Mesendoderm (in vitro differentiated cells): Measurements from ENCODE around the gene TUBA4A.

Experiments used
- DNase-seq: peaks from one replicate; pipeline ENCODE4 v3.0.0; 2013
- H2AK5ac ChIP-seq: 2 replicates; pipeline ENCODE4 v1.6.1; 2013; ENCODE audit warnings: low read length, inconsistent platforms
- H2BK120ac ChIP-seq: 2 replicates; pipeline ENCODE4 v1.6.1; 2013; ENCODE audit warnings: low read depth, mild to moderate bottlenecking, low read length, moderate library complexity, mixed read lengths
- H2BK15ac ChIP-seq: replicated peaks from 2 replicates; pipeline ENCODE4 v1.6.1; 2013; ENCODE audit warnings: low read depth, mild to moderate bottlenecking, moderate library complexity
- H2BK5ac ChIP-seq: 2 replicates; pipeline ENCODE4 v1.6.1; 2013; ENCODE audit warnings: low read length, inconsistent platforms
- H3K18ac ChIP-seq: 2 replicates; pipeline ENCODE4 v1.6.1; 2013; ENCODE audit warnings: mild to moderate bottlenecking, low read length, mixed read lengths
- H3K23ac ChIP-seq: one replicate; pipeline ENCODE4 v1.6.1; 2013; ENCODE audit warnings: low read length
- H3K27ac ChIP-seq: 2 replicates; pipeline ENCODE4 v1.5.1; 2013; ENCODE audit warnings: low read depth, mild to moderate bottlenecking, inconsistent platforms, low read length, moderate library complexity
- H3K27me3 ChIP-seq: 2 replicates; pipeline ENCODE4 v1.6.1; 2013; ENCODE audit warnings: low read length, control low read depth, mild to moderate bottlenecking, inconsistent platforms; ENCODE audit not compliant: insufficient read depth, poor library complexity
- H3K36me3 ChIP-seq: 2 replicates; pipeline ENCODE4 v1.6.1; 2013; ENCODE audit warnings: low read length, inconsistent platforms; ENCODE audit not compliant: control insufficient read depth, insufficient read depth
- H3K4ac ChIP-seq: one replicate; pipeline ENCODE4 v1.6.1; 2013; ENCODE audit warnings: low read depth, mild to moderate bottlenecking, low read length, moderate library complexity
- H3K4me1 ChIP-seq: 2 replicates; pipeline ENCODE4 v1.6.1; 2013; ENCODE audit warnings: low read depth, low read length, inconsistent platforms; ENCODE audit not compliant: control insufficient read depth
- H3K4me2 ChIP-seq: 2 replicates; pipeline ENCODE4 v1.6.1; 2013; ENCODE audit warnings: low read length
- H3K4me3 ChIP-seq: 2 replicates; pipeline ENCODE4 v1.5.1; 2013; ENCODE audit warnings: mild to moderate bottlenecking, low read length
- H3K56ac ChIP-seq: one replicate; pipeline ENCODE4 v1.6.1; 2013; ENCODE audit warnings: low read length
- H3K79me1 ChIP-seq: 2 replicates; pipeline ENCODE4 v1.6.1; 2013; ENCODE audit warnings: low read length, inconsistent platforms
- H3K79me2 ChIP-seq: 2 replicates; pipeline ENCODE4 v1.6.1; 2013; ENCODE audit warnings: mild to moderate bottlenecking, low read length; ENCODE audit not compliant: control insufficient read depth, insufficient read depth
- H3K9ac ChIP-seq: 2 replicates; pipeline ENCODE4 v1.6.1; 2013; ENCODE audit warnings: low read length, inconsistent platforms
- H4K5ac ChIP-seq: one replicate; pipeline ENCODE4 v1.6.1; 2013; ENCODE audit warnings: low read length
- H4K8ac ChIP-seq: one replicate; pipeline ENCODE4 v1.6.1; 2013; ENCODE audit warnings: low read depth, mild to moderate bottlenecking, control low read depth, low read length, moderate library complexity
- WGBS: extraction: QIAGEN DNeasy Blood & Tissue Kit; methylation state at CpG from one replicate; pipeline ENCODE4 v1.1.7; 2013; ENCODE audit warnings: low lambda C conversion rate, missing lambda C conversion rate; ENCODE audit not compliant: insufficient coverage; ENCODE audit errors: extremely low coverage; 5-methylcytosine and 5-hydroxymethylcytosine counted together

The TUBA4A gene

DNA sequence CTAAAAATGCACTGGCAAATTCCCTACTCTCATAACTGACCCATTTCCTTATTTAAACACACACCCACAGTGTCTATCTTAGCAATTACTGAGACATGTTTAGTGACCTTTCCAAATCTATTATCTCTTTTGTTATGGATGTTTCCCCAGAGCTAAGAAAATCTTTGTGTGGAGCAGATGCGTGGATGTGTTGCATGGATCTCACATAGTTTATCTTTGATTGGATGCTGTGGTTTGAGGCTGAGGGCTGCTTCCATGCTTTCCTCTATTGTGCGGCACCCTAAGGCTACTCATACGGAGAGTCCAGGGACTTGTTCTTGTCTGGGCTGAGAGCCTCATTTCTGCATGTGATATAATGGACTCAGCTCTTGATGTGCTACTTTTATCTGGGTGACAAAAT, 19.4 kb downstream of the TUBA4A start:
- Histone ChIP-seq H3K36me3 (peaks cover 14% of the 10 kb centered on the region), H3K56ac (no peak overlapping the region), H2BK120ac (no peak overlapping the region), H3K27me3 (no peaks in the 10 kb centered on the region), H2BK15ac (no peak overlapping the region), H3K23ac (no peak overlapping the region), H3K4ac (no peak overlapping the region), H4K8ac (no peak overlapping the region), H3K4me3 (no peak overlapping the region), H3K4me1 (no peaks in the 10 kb centered on the region), H3K27ac (no peak overlapping the region), H4K5ac (no peak overlapping the region), H3K9ac (no peak overlapping the region), H3K18ac (no peak overlapping the region), H3K4me2 (no peak overlapping the region), H3K79me1 (peaks cover 2% of the 10 kb centered on the region), H3K79me2 (no peaks in the 10 kb centered on the region), H2BK5ac (no peak overlapping the region), H2AK5ac (no peak overlapping the region)
- no peak for DNase-seq
- WGBS, result no CpG with 5 or more reads among the region's 3 CpGs

DNA sequence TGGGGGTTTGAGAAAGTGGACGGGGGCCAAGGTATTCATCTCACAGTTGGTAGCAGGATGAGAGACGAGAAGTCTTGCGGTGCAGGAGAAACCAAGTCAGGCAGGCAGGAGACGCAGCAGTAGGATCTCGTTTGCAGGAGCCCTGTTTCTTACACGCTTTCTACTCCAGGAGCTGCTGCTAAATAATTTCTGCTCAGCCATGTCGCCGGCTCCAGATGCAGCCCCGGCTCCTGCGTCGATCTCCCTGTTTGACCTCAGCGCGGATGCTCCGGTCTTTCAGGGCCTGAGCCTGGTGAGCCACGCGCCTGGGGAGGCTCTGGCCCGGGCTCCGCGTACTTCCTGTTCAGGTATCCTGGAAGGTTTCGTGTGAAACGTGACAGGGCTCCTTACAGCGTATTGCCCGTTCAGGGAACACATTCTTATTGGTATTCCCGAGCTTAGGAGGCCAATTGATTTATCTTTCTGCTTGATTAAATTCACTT, 23.6 kb downstream of the TUBA4A start:
- Histone ChIP-seq H2BK15ac (no peak overlapping the region), H3K27me3 (no peaks in the 10 kb centered on the region)
- DNase-seq, result peak; percentile 79

DNA sequence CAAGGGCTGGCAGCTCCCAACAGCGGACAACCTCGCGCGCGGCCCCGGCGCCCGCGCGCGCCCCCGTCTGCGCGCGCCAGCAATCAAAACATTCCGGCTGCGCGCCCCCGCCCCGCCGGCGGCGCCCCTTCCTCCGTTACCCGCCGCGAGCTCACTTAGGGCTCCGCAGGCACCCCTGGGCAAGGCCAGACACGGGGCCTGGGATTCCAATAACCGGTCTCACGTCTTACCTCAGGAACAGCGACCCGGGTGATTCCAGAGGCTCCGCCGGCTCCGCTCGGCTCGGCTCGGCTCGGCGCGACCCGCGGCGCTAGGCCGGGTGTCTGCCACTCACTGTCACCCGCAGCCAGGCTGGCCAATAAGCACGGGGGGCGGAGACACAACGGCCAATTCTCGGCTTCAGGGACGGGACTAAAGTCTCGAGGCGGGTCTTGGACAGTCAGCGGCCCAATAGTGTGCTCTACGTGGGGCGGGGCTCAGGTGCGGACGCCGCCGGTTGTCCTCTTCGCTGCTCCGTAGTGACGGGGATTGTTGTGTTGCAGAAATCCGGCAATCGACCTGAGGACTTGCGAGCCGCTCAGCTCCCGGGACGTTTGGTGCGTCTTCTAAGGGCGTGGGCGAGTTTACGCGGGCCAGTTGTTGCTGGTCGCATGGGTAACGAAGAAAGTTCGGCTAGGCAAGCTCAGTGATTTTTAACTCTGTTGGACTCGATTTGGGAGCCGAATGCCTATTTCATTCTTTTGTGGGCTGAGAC, 24.2 kb downstream of the TUBA4A start, which contains the start of the genes ANKZF1 and ATG9A:
TSS of gene ANKZF1 (plus strand) at position 502 of the 754 bp plus-strand sequence. CDS start 452 bp downstream, outside the sequence.
TSS of gene ATG9A (minus strand) at position 332 of the 754 bp plus-strand sequence. CDS start 1,612 bp downstream, outside the sequence.
- Histone ChIP-seq H3K36me3 (peaks cover 4% of the 10 kb centered on the region), H4K5ac (no peak within 1 kb of the TSS), H3K4ac (peak within 1 kb of the TSS; percentile 81)

More for the DNA sequence above, 23.6 kb downstream of the TUBA4A start:
- Histone ChIP-seq H3K79me1 (peaks cover 12% of the 10 kb centered on the region), H2BK120ac (no peak overlapping the region), H3K18ac (peak overlapping the region; percentile 21), H2BK5ac (no peak overlapping the region), H3K4me2 (peak overlapping the region; percentile 72), H3K36me3 (peaks cover 4% of the 10 kb centered on the region), H3K4me3 (peak overlapping the region; percentile 87), H3K4ac (peak overlapping the region; percentile 81), H4K8ac (no peak overlapping the region), H3K27ac (peak overlapping the region; percentile 89), H3K56ac (peak overlapping the region; percentile 92), H3K23ac (no peak overlapping the region), H2AK5ac (no peak overlapping the region), H3K4me1 (peaks cover 4% of the 10 kb centered on the region), H3K79me2 (peaks cover 6% of the 10 kb centered on the region), H4K5ac (no peak overlapping the region), H3K9ac (peak overlapping the region; percentile 88)
- WGBS, result no CpG with 5 or more reads among the region's 24 CpGs

DNA sequence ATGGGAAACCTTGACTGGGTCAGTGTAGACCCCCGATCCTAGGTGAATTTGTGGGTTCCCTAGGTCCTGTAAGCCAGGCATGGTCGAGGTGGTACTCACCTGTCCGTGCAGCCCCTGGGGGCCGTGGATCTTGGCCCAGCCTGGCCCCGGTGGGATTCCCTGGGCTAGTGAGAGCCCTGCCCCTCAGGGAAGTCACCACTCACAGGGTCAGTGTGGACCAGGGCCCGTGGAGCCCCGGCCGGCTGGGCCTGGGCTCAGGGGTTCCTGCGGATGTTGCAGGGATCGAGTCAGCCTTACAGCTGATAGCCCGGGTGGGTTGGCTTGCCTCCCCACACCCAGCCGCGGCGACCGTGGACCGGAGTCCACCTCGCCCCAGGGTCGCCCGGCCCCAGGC, 24.8 kb downstream of the TUBA4A start:
- Histone ChIP-seq H3K27me3 (no peaks in the 10 kb centered on the region), H3K18ac (peak overlapping the region; percentile 91), H2BK120ac (no peak overlapping the region), H3K4ac (peak overlapping the region; percentile 64), H3K9ac (peak overlapping the region; percentile 84), H3K27ac (no peak overlapping the region), H2AK5ac (no peak overlapping the region), H3K4me2 (peak overlapping the region; percentile 99), H3K56ac (peak overlapping the region; percentile 87), H2BK15ac (no peak overlapping the region), H3K23ac (peak overlapping the region; percentile 1), H4K8ac (no peak overlapping the region), H3K36me3 (peaks cover 4% of the 10 kb centered on the region), H2BK5ac (no peak overlapping the region), H4K5ac (no peak overlapping the region), H3K4me3 (peak overlapping the region; percentile 88), H3K79me1 (peaks cover 12% of the 10 kb centered on the region), H3K4me1 (peaks cover 4% of the 10 kb centered on the region), H3K79me2 (peaks cover 6% of the 10 kb centered on the region)
- no peak for DNase-seq
- no CpG with 5 or more reads among the region's 19 CpGs for WGBS

More for the DNA sequence above, 24.2 kb downstream of the TUBA4A start, which contains the start of the genes ANKZF1 and ATG9A:
- Histone ChIP-seq H3K9ac (peak within 1 kb of the TSS; percentile 88), H4K8ac (no peak within 1 kb of the TSS), H2BK120ac (peak within 1 kb of the TSS; percentile 48), H3K27me3 (no peaks in the 10 kb centered on the region), H3K4me2 (peak within 1 kb of the TSS; percentile 99), H3K23ac (peak within 1 kb of the TSS; percentile 1), H3K27ac (peak within 1 kb of the TSS; percentile 89), H2BK15ac (no peak within 1 kb of the TSS), H2AK5ac (no peak within 1 kb of the TSS), H3K79me2 (peaks cover 6% of the 10 kb centered on the region), H3K4me1 (peaks cover 4% of the 10 kb centered on the region), H3K79me1 (peaks cover 12% of the 10 kb centered on the region), H3K4me3 (peak within 1 kb of the TSS; percentile 88), H3K56ac (peak within 1 kb of the TSS; percentile 96), H3K18ac (peak within 1 kb of the TSS; percentile 91), H2BK5ac (peak within 1 kb of the TSS; percentile 72)
- DNase-seq, result peak; percentile 100
- WGBS, result no CpG with 5 or more reads among the region's 80 CpGs

DNA sequence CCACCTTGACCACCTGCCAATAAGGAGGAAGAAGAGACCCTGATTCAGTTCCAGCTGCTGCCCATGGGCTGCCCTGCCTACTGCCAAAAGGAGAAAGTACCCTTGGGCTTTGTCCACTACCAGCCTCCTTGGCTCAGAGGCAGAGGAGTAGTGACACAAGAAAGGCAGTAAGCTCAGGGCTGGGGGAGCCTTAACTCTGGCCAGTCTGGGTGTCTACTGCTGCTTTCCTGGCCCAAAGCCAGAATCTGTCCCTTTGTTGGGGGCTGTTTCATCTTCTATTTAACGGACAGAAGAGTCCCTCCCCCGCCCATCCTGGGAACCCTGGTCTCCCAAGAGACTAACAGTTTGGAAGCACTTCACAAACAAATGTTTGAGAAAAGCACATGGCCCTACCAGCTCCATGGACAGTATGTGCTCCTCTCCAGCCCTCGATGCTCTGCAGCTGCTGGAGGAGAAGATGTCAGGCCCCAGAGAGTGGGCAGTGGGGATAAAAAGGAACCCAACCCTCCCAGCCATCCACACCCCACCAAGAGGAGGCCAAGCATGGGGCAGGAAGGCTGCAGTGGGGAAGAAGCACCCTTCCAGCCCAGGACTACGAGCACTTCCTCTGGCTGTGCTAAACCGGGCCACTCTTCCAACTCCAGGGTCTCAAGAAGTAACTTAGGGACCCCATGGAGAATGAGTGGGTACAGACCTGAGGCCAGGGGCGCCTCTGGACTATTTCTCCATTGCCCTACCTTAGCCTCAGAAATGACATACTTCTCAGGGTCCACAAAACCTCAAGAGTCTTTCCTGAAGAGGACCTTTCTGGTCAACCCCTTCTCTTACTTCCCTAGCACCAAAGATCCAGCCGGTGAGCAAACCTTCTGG, 25.4 kb downstream of the TUBA4A start:
- H4K5ac ChIP-seq, result no peak overlapping the region
- H2BK15ac ChIP-seq, result no peak overlapping the region
- H4K8ac ChIP-seq, result no peak overlapping the region
- peaks cover 12% of the 10 kb centered on the region for H3K79me1 ChIP-seq
- peak overlapping the region; percentile 99 for H3K4me2 ChIP-seq
- H3K27me3 ChIP-seq, result no peaks in the 10 kb centered on the region
- H3K79me2 ChIP-seq, result peaks cover 6% of the 10 kb centered on the region
- H2AK5ac ChIP-seq, result no peak overlapping the region
- WGBS, result no CpG with 5 or more reads among the region's 7 CpGs
- no peak for DNase-seq
- H3K27ac ChIP-seq, result no peak overlapping the region
- H3K4me3 ChIP-seq, result peak overlapping the region; percentile 88
- peak overlapping the region; percentile 91 for H3K18ac ChIP-seq
- peak overlapping the region; percentile 87 for H3K56ac ChIP-seq
- no peak overlapping the region for H2BK5ac ChIP-seq
- no peak overlapping the region for H2BK120ac ChIP-seq
- H3K4me1 ChIP-seq, result peaks cover 4% of the 10 kb centered on the region
- no peak overlapping the region for H3K23ac ChIP-seq
- H3K4ac ChIP-seq, result peak overlapping the region; percentile 64
- peak overlapping the region; percentile 84 for H3K9ac ChIP-seq
- peaks cover 6% of the 10 kb centered on the region for H3K36me3 ChIP-seq
